ENCODE measurements around the gene RFC5. TPM values are rescaled to one million over a fixed set of nuclear protein-coding genes. Genes with fewer than 3 reads are reported as not detected.

Gene RFC5
- total and polyA plus RNA-seq, 10 of the 15 experiments (the other 5 are each of a cell fraction or from before 2014, with no cell fraction given) = 30.9 to 73.3 (median 53.5) TPM

DNA sequence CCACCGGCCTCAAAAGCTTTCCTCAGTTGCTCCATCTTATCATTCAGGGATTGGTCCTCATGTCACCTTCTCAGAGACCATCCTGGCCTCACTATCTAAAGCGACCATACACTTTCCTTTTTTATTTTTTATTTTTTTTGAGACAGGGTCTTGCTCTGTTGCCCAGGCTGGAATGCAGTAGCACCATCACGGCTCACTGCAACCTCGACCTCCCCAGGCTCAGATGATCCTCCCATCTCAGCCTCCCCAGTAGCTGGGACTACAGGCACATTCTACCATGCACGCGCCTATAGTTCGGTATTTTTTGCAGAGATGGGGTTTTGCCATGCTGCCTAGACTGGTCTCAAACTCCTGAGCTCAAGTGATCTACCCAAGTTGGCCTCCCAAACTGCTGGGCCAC, 41.7 kb downstream of the RFC5 start:
- Histone ChIP-seq H3K79me2 (ENCODE audit: control insufficient read depth, insufficient read depth, low read length) (peaks cover 34% of the 10 kb centered on the region), H2AFZ (ENCODE audit: control insufficient read depth, low read depth, low read length) (no peak overlapping the region), H4K20me1 (ENCODE audit: control insufficient read depth, insufficient read depth) (no peaks in the 10 kb centered on the region), H3K9me3 (replicated peaks; ENCODE audit: control insufficient read depth, insufficient read depth, low read length) (no peaks in the 10 kb centered on the region), H3K27me3 (replicated peaks in 1 of 2; ENCODE audit: control insufficient read depth in 2 of 2, insufficient read depth in 2 of 2, low read length in 1 of 2) (no peaks in the 10 kb centered on the region), H3K4me2 (ENCODE audit: control insufficient read depth, insufficient read depth) (no peak overlapping the region), H3K4me3 (no peak overlapping the region), H3K36me3 (ENCODE audit: control insufficient read depth in 2 of 2, insufficient read depth in 2 of 2, low read length in 1 of 2) (no peaks in the 10 kb centered on the region), H3K9ac (ENCODE audit: control insufficient read depth, insufficient read depth, low read length) (no peak overlapping the region), H3K27ac (ENCODE audit: control insufficient read depth, insufficient read depth) (no peak overlapping the region), H3K4me1 (ENCODE audit: control insufficient read depth, insufficient read depth, low read length) (no peaks in the 10 kb centered on the region)
- no peak for DNase-seq (ENCODE audit: low read depth, low spot score)
- WGBS (ENCODE audit: insufficient coverage, insufficient replicate concordance, low lambda C conversion rate, missing lambda C conversion rate) = 96% methylated on average over 7 of the region's 7 CpGs
- no peak for FAIRE-seq
- TF ChIP-seq SIN3A (IDR thresholded peaks at IDR 0.05; ENCODE audit: low read depth, low read length) (no peak), TARDBP (IDR thresholded peaks at IDR 0.05; ENCODE audit: borderline replicate concordance) (no peak), SIX5 (IDR thresholded peaks at IDR 0.05; ENCODE audit: low read depth, low read length, severe bottlenecking) (no peak), CEBPB (IDR thresholded peaks at IDR 0.05; ENCODE audit: borderline replicate concordance in 1 of 2, low read depth in 2 of 2, low read length in 2 of 2) (no peak), SUPT20H (IDR thresholded peaks at IDR 0.05; ENCODE audit: borderline replicate concordance, control insufficient read depth, low read depth, low read length) (no peak), RUNX3 (IDR thresholded peaks at IDR 0.05; ENCODE audit: low read length) (no peak), JUND (IDR thresholded peaks at IDR 0.05; ENCODE audit: low read depth, low read length) (no peak), RCOR1 (conservative IDR thresholded peaks at IDR 0.05; ENCODE audit: low read depth, low read length) (no peak), MEF2A (IDR thresholded peaks at IDR 0.05; ENCODE audit: insufficient read depth, low read depth, low read length) (no peak), SREBF1 (IDR thresholded peaks at IDR 0.05; ENCODE audit: low read length) (no peak), HDGF (IDR thresholded peaks at IDR 0.05) (no peak), CBX3 (IDR thresholded peaks at IDR 0.05; ENCODE audit: borderline replicate concordance, low read depth) (no peak), HDAC6 (IDR thresholded peaks at IDR 0.05; ENCODE audit: unreplicated experiment) (no peak), TCF3 (IDR thresholded peaks at IDR 0.05; ENCODE audit: borderline replicate concordance, insufficient read depth, low read depth, low read length) (no peak)
- TF ChIP-seq, protein P1, sequence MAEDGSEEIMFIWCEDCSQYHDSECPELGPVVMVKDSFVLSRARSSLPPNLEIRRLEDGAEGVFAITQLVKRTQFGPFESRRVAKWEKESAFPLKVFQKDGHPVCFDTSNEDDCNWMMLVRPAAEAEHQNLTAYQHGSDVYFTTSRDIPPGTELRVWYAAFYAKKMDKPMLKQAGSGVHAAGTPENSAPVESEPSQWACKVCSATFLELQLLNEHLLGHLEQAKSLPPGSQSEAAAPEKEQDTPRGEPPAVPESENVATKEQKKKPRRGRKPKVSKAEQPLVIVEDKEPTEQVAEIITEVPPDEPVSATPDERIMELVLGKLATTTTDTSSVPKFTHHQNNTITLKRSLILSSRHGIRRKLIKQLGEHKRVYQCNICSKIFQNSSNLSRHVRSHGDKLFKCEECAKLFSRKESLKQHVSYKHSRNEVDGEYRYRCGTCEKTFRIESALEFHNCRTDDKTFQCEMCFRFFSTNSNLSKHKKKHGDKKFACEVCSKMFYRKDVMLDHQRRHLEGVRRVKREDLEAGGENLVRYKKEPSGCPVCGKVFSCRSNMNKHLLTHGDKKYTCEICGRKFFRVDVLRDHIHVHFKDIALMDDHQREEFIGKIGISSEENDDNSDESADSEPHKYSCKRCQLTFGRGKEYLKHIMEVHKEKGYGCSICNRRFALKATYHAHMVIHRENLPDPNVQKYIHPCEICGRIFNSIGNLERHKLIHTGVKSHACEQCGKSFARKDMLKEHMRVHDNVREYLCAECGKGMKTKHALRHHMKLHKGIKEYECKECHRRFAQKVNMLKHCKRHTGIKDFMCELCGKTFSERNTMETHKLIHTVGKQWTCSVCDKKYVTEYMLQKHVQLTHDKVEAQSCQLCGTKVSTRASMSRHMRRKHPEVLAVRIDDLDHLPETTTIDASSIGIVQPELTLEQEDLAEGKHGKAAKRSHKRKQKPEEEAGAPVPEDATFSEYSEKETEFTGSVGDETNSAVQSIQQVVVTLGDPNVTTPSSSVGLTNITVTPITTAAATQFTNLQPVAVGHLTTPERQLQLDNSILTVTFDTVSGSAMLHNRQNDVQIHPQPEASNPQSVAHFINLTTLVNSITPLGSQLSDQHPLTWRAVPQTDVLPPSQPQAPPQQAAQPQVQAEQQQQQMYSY (CRISPR knock-in tag; IDR thresholded peaks at IDR 0.05) = no peak
- TF ChIP-seq, protein P2, sequence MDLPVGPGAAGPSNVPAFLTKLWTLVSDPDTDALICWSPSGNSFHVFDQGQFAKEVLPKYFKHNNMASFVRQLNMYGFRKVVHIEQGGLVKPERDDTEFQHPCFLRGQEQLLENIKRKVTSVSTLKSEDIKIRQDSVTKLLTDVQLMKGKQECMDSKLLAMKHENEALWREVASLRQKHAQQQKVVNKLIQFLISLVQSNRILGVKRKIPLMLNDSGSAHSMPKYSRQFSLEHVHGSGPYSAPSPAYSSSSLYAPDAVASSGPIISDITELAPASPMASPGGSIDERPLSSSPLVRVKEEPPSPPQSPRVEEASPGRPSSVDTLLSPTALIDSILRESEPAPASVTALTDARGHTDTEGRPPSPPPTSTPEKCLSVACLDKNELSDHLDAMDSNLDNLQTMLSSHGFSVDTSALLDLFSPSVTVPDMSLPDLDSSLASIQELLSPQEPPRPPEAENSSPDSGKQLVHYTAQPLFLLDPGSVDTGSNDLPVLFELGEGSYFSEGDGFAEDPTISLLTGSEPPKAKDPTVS (IDR thresholded peaks at IDR 0.05; ENCODE audit: low read depth, low read length) = no peak
- POLR2A ChIA-PET = interaction anchor here (0.6 to 0.7 kb wide), 2 partner anchors 8 to 183 kb away, joined by 3 read pairs; no protein-coding TSS in a partner anchor
- intact Hi-C loops (cut with micrococcal nuclease; ENCODE audit: unreplicated experiment) (no loop called here), in situ Hi-C loops (cut with MboI) (loop anchor here (5.0 kb wide), 1 partner anchor 181 kb away; no protein-coding TSS in a partner anchor)
- CTCF ChIA-PET = interaction anchor here (1.2 to 6.1 kb wide), 4 partner anchors 11 to 201 kb away, joined by 3 to 72 read pairs (median 13); no protein-coding TSS in a partner anchor
- BruUV-seq (replicated peaks) = no TSS peak
- no peak for ATAC-seq
- RAD21 ChIA-PET (ENCODE audit: unreplicated experiment) = no interaction called here
- SMC1A ChIA-PET (ENCODE audit: uncharacterized antibody, unreplicated experiment) = interaction anchor here (4.6 kb wide), 1 partner anchor 184 kb away, joined by 28 read pairs; no protein-coding TSS in a partner anchor

Data from GM12878 (cell line).